OCI-LY3 (cell line): ENCODE results near the gene G6PC3.
A peak's percentile ranks its signal among the peaks of the same experiment; 100 is the strongest.

Experiments
- H2AFZ ChIP-seq: fragments of 200-600, 300-600 bp; shearing (Covaris generic); 2 replicates; pipeline ENCODE4 v1.6.0; 2014; ENCODE audit warnings: antibody characterized with exemption, low read depth, low read length
- H3K27ac ChIP-seq: fragments of 200-600, 300-600 bp; sonication (generic); 2 replicates; pipeline ENCODE4 v1.5.1; 2014; ENCODE audit warnings: mild to moderate bottlenecking, low read length, moderate library complexity, mixed read lengths
- H3K27me3 ChIP-seq: fragments of 200-600, 300-600 bp; sonication (generic); 2 replicates; pipeline ENCODE4 v1.6.1; 2014; ENCODE audit warnings: low read depth, low read length, mixed read lengths
- H3K36me3 ChIP-seq: fragments of 200-600, 300-600 bp; sonication (generic); replicated peaks from 2 replicates; pipeline ENCODE3; 2014; ENCODE audit warnings: low read depth, low read length, mixed read lengths
- H3K4me1 ChIP-seq: fragments of 300-600, 200-600 bp; sonication (generic); 2 replicates; pipeline ENCODE4 v1.6.1; 2014; ENCODE audit warnings: low read length, mixed read lengths
- H3K4me2 ChIP-seq: fragments of 200-600, 300-600 bp; sonication (generic); 2 replicates; pipeline ENCODE4 v1.6.1; 2014; ENCODE audit warnings: low read length, mixed read lengths
- H3K4me3 ChIP-seq: fragments of 300-600, 200-600 bp; sonication (generic); 2 replicates; pipeline ENCODE4 v1.5.1; 2014; ENCODE audit warnings: antibody characterized with exemption, mild to moderate bottlenecking, low read length, moderate library complexity
- H3K79me2 ChIP-seq: fragments of 300-600, 200-600 bp; shearing (Covaris generic); 2 replicates; pipeline ENCODE4 v1.6.1; 2014; ENCODE audit warnings: mild to moderate bottlenecking, low read length, mixed read lengths
- H3K9ac ChIP-seq: fragments of 300-600, 200-600 bp; shearing (Covaris generic); 2 replicates; pipeline ENCODE4 v1.6.0; 2014; ENCODE audit warnings: mild to moderate bottlenecking, low read length, moderate library complexity
- H3K9me3 ChIP-seq: fragments of 200-600, 300-600 bp; shearing (Covaris generic); 2 replicates; pipeline ENCODE4 v1.6.1; 2014; ENCODE audit warnings: low read length, mixed read lengths; ENCODE audit not compliant: insufficient read depth
- H4K20me1 ChIP-seq: fragments of 200-600, 300-600 bp; sonication (generic); 2 replicates; pipeline ENCODE4 v1.6.1; 2016; ENCODE audit warnings: low read length, mixed read lengths; ENCODE audit not compliant: insufficient read depth
- CTCF ChIP-seq: fragments of 200-600, 300-600 bp; sonication (generic); IDR thresholded peaks from 2 replicates; pipeline ENCODE4 v1.5.1; 2014; ENCODE audit warnings: antibody characterized with exemption, low read length, low read depth
- EZH2phosphoT487 ChIP-seq: fragments of 200-600 bp; shearing (Covaris generic); IDR thresholded peaks from 2 replicates; pipeline ENCODE4 v1.6.1; 2018; ENCODE audit warnings: antibody characterized with exemption, mixed run types, low read depth

G6PC3 gene

GRCh38 chr17:44123356-44124117, 53.0 kb downstream of the G6PC3 start, which contains the start of gene HDAC5:
Gene HDAC5, minus strand, starts transcription at chr17:44123641. Its CDS starts 6,126 bp downstream, at chr17:44117515.
- no peak for TF ChIP-seq EZH2phosphoT487
- TF ChIP-seq CTCF, result peak; percentile 66
- peak within 1 kb of the TSS; percentile 71 for H3K9ac ChIP-seq
- peak within 1 kb of the TSS; percentile 43 for H3K27ac ChIP-seq
- H3K36me3 ChIP-seq, result no peaks in the 10 kb centered on the region
- peaks cover 3% of the 10 kb centered on the region; the same call in 1 of the 2 replicates for H4K20me1 ChIP-seq
- no peaks in the 10 kb centered on the region for H3K79me2 ChIP-seq
- H3K9me3 ChIP-seq, result no peaks in the 10 kb centered on the region
- peak within 1 kb of the TSS; percentile 96 for H3K4me2 ChIP-seq
- peaks cover 7% of the 10 kb centered on the region for H3K4me1 ChIP-seq
- H3K27me3 ChIP-seq, result peaks cover 4% of the 10 kb centered on the region; the same call in 1 of the 2 replicates
- peak within 1 kb of the TSS; percentile 89 for H3K4me3 ChIP-seq
- peak within 1 kb of the TSS; percentile 90 for H2AFZ ChIP-seq

DNA sequence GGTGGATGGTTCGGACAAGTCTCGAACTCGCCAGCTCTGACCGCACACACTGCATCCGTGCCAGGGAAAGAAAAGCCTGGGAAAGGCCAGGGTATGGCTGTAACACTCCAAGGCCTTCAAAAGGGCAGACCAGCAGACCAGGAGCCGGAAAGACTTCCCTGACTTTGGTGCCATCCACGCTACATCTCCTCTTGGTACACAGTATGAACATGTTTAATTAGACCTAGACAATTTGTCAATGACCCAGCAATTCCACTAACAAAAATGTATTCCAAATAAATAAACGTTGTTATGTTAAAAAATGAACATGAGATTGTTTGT, 53.5 kb downstream of the G6PC3 start:
- H3K9me3 ChIP-seq, result no peaks in the 10 kb centered on the region
- H3K27ac ChIP-seq, result peak overlapping the region; percentile 43
- no peak for TF ChIP-seq EZH2phosphoT487
- no peak for TF ChIP-seq CTCF
- H3K27me3 ChIP-seq, result peaks cover 4% of the 10 kb centered on the region; the same call in 1 of the 2 replicates
- H3K9ac ChIP-seq, result peak overlapping the region; percentile 70
- peak overlapping the region; percentile 72 for H3K4me2 ChIP-seq
- peak overlapping the region; percentile 89 for H3K4me3 ChIP-seq
- no peaks in the 10 kb centered on the region for H3K36me3 ChIP-seq
- H3K79me2 ChIP-seq, result no peaks in the 10 kb centered on the region
- no peaks in the 10 kb centered on the region; the same call in 1 of the 2 replicates for H4K20me1 ChIP-seq
- peak overlapping the region; percentile 90 for H2AFZ ChIP-seq
- H3K4me1 ChIP-seq, result peaks cover 7% of the 10 kb centered on the region
